Stomach smooth muscle (tissue), 2 donors: ENCODE data around the gene SLC25A36.
"Not testable (repeated sequence)": the region's sequence is repeated elsewhere in the genome, so short reads cannot be mapped to it uniquely, and the experiment has no call there.

Source experiments
- H3K27ac ChIP-seq: one replicate; pipeline ENCODE4 v1.7.0; 2013; ENCODE audit warnings: mild to moderate bottlenecking, low read length, inconsistent platforms
- H3K27me3 ChIP-seq, 2 donors: one replicate each; pipeline ENCODE4 v1.7.0; 2013; ENCODE audit warnings: low read length in 2 of 2; ENCODE audit not compliant: insufficient read depth in 2 of 2, control insufficient read depth in 1 of 2
- H3K36me3 ChIP-seq, 2 donors: one replicate each; pipeline ENCODE4 v1.7.0; 2013; ENCODE audit warnings: low read length in 2 of 2; ENCODE audit not compliant: control insufficient read depth in 2 of 2, insufficient read depth in 2 of 2
- H3K4me1 ChIP-seq: one replicate; pipeline ENCODE4 v1.7.0; 2013; ENCODE audit warnings: low read length; ENCODE audit not compliant: control insufficient read depth, insufficient read depth
- H3K4me3 ChIP-seq, 2 donors: one replicate each; pipeline ENCODE4 v1.7.0; 2013; ENCODE audit warnings: low read length in 2 of 2
- H3K9ac ChIP-seq, 2 donors: one replicate each; pipeline ENCODE4 v1.7.0; 2013; ENCODE audit warnings: low read length in 2 of 2, mild to moderate bottlenecking in 1 of 2
- H3K9me3 ChIP-seq, 2 donors: one replicate each; pipeline ENCODE4 v1.7.0; 2013; ENCODE audit warnings: low read length in 2 of 2; ENCODE audit not compliant: control insufficient read depth in 2 of 2
- donor health status: healthy.
- donor health status: Pancreatic carcinoma.

Gene SLC25A36

GRCh38 chr3:140994316-140994715, 52.7 kb downstream of the SLC25A36 start:
- H3K27me3 ChIP-seq = no peaks in the 10 kb centered on the region
- H3K4me3 ChIP-seq = no peak overlapping the region
- no peak overlapping the region for H3K9ac ChIP-seq
- H3K27ac ChIP-seq = no peak overlapping the region
- no peaks in the 10 kb centered on the region for H3K9me3 ChIP-seq
- no peaks in the 10 kb centered on the region for H3K4me1 ChIP-seq
- H3K36me3 ChIP-seq = no peaks in the 10 kb centered on the region

- not testable (repeated sequence) for H3K27me3 ChIP-seq
These were observed 53.2 kb downstream of the SLC25A36 start for GRCh38 chr3:140994861-140995260.

GRCh38 chr3:140995881-140996280, 54.2 kb downstream of the SLC25A36 start:
- Histone ChIP-seq H3K36me3 (no peaks in the 10 kb centered on the region), H3K4me3 (no peak overlapping the region), H3K4me1 (no peaks in the 10 kb centered on the region), H3K9me3 (no peaks in the 10 kb centered on the region), H3K27me3 (no peaks in the 10 kb centered on the region), H3K9ac (no peak overlapping the region), H3K27ac (no peak overlapping the region)

More at GRCh38 chr3:140994861-140995260, 53.2 kb downstream of the SLC25A36 start:
- not testable (repeated sequence) for H3K36me3 ChIP-seq, H3K4me3 ChIP-seq, H3K4me1 ChIP-seq, H3K9me3 ChIP-seq, H3K9ac ChIP-seq, H3K27ac ChIP-seq

- H3K9ac ChIP-seq = no peak overlapping the region
- no peaks in the 10 kb centered on the region for H3K36me3 ChIP-seq
- no peak overlapping the region for H3K27ac ChIP-seq
- no peaks in the 10 kb centered on the region for H3K27me3 ChIP-seq
- H3K4me3 ChIP-seq = no peak overlapping the region
- no peaks in the 10 kb centered on the region for H3K9me3 ChIP-seq
- no peaks in the 10 kb centered on the region for H3K4me1 ChIP-seq
These were observed 58.5 kb downstream of the SLC25A36 start for GRCh38 chr3:141000027-141000663.

- H3K27me3 ChIP-seq = no peaks in the 10 kb centered on the region
- no peak overlapping the region for H3K4me3 ChIP-seq
- no peaks in the 10 kb centered on the region for H3K9me3 ChIP-seq
- no peaks in the 10 kb centered on the region for H3K36me3 ChIP-seq
- no peaks in the 10 kb centered on the region for H3K4me1 ChIP-seq
- H3K27ac ChIP-seq = no peak overlapping the region
- H3K9ac ChIP-seq = no peak overlapping the region
These were observed 59.0 kb downstream of the SLC25A36 start for GRCh38 chr3:141000686-141001085.

GRCh38 chr3:141006344-141006743, 64.7 kb downstream of the SLC25A36 start:
- Histone ChIP-seq H3K4me3 (no peak overlapping the region), H3K27me3 (peaks cover 0 to 2% of the 10 kb centered on the region in 2 donors), H3K4me1 (no peaks in the 10 kb centered on the region), H3K9me3 (no peaks in the 10 kb centered on the region), H3K9ac (no peak overlapping the region), H3K36me3 (no peaks in the 10 kb centered on the region), H3K27ac (no peak overlapping the region)

- H3K4me3 ChIP-seq = no peak overlapping the region
- H3K9me3 ChIP-seq = no peaks in the 10 kb centered on the region
- H3K4me1 ChIP-seq = no peaks in the 10 kb centered on the region
- no peak overlapping the region for H3K27ac ChIP-seq
- no peaks in the 10 kb centered on the region for H3K36me3 ChIP-seq
- H3K27me3 ChIP-seq = peaks cover 0 to 2% of the 10 kb centered on the region in 2 donors
- no peak overlapping the region for H3K9ac ChIP-seq
These were observed 67.9 kb downstream of the SLC25A36 start for GRCh38 chr3:141009496-141009895.

GRCh38 chr3:141011232-141011996, 69.8 kb downstream of the SLC25A36 start:
- Histone ChIP-seq H3K27me3 (peaks cover 0 to 2% of the 10 kb centered on the region in 2 donors), H3K27ac (no peak overlapping the region), H3K9ac (no peak overlapping the region)

GRCh38 chr3:141011997-141012262, 70.3 kb downstream of the SLC25A36 start:
- Histone ChIP-seq H3K27ac (no peak overlapping the region), H3K4me1 (no peaks in the 10 kb centered on the region), H3K9me3 (no peaks in the 10 kb centered on the region), H3K36me3 (no peaks in the 10 kb centered on the region), H3K27me3 (peaks cover 0 to 2% of the 10 kb centered on the region in 2 donors), H3K9ac (no peak overlapping the region), H3K4me3 (no peak overlapping the region)

More at GRCh38 chr3:141011232-141011996, 69.8 kb downstream of the SLC25A36 start:
- Histone ChIP-seq H3K4me1 (no peaks in the 10 kb centered on the region), H3K4me3 (no peak overlapping the region), H3K9me3 (no peaks in the 10 kb centered on the region), H3K36me3 (no peaks in the 10 kb centered on the region)

GRCh38 chr3:141012571-141012970, 70.9 kb downstream of the SLC25A36 start:
- Histone ChIP-seq H3K27me3 (peaks cover 0 to 2% of the 10 kb centered on the region in 2 donors), H3K9ac (no peak overlapping the region), H3K4me1 (no peaks in the 10 kb centered on the region), H3K27ac (no peak overlapping the region), H3K9me3 (no peaks in the 10 kb centered on the region), H3K36me3 (no peaks in the 10 kb centered on the region), H3K4me3 (no peak overlapping the region)

GRCh38 chr3:141015481-141015880, 73.8 kb downstream of the SLC25A36 start:
- no peak overlapping the region for H3K27ac ChIP-seq
- H3K4me3 ChIP-seq = no peak overlapping the region
- no peaks in the 10 kb centered on the region for H3K27me3 ChIP-seq
- no peaks in the 10 kb centered on the region for H3K9me3 ChIP-seq
- H3K4me1 ChIP-seq = no peaks in the 10 kb centered on the region
- H3K9ac ChIP-seq = no peak overlapping the region
- H3K36me3 ChIP-seq = no peaks in the 10 kb centered on the region
